ENCODE data around the gene CEP112. TPM values are rescaled to one million over a fixed set of nuclear protein-coding genes. Genes with fewer than 3 reads are reported as not detected.

CEP112 gene
- total RNA-seq, 4 donors from 2014 or later, result 0.53 to 41.3 (median 5.7) TPM

DNA sequence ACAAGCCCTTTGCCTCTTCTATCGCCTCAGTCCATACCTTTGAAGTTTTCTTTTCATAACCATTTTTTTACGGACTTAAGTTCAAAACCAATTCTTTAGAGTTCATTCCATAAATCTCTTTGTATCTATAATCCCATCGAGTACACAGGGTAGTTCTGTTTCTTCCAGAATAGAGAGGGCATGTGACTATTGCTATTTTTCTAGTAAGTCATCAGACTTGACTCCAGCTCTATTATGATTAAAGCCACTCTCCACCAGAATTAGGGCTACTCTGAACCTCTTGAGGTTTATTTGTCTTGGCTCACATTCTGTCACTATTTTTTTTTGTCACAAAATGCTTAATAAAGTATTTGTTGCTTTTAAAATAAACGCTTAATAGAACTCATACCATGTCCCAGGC lies 438.6 kb downstream of the CEP112 start:
- no peak for TF ChIP-seq POLR2A (IDR thresholded peaks at IDR 0.05)
- TF ChIP-seq, protein P1, sequence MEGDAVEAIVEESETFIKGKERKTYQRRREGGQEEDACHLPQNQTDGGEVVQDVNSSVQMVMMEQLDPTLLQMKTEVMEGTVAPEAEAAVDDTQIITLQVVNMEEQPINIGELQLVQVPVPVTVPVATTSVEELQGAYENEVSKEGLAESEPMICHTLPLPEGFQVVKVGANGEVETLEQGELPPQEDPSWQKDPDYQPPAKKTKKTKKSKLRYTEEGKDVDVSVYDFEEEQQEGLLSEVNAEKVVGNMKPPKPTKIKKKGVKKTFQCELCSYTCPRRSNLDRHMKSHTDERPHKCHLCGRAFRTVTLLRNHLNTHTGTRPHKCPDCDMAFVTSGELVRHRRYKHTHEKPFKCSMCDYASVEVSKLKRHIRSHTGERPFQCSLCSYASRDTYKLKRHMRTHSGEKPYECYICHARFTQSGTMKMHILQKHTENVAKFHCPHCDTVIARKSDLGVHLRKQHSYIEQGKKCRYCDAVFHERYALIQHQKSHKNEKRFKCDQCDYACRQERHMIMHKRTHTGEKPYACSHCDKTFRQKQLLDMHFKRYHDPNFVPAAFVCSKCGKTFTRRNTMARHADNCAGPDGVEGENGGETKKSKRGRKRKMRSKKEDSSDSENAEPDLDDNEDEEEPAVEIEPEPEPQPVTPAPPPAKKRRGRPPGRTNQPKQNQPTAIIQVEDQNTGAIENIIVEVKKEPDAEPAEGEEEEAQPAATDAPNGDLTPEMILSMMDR (IDR thresholded peaks at IDR 0.05), result no peak

DNA sequence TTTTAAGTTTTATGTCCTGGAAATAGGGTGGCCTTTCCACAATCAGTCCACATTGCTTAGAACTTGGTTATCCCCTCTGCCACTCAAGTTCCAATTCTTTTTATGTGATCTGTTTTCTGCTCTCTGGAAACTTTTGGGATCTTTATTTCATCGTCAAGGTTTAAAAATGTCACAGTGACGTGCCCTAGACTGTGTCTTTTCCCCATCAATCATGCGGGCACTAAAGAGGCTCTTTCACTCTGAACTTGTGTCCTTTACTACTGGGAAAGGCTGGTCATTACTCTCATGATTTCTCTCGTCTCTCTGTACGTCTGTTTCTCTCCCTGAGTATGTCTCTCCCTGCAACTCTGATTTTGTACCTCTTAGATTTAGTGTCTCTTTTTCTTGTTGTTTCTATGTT lies 440.7 kb downstream of the CEP112 start:
- TF ChIP-seq POLR2A (IDR thresholded peaks at IDR 0.05), result no peak
- TF ChIP-seq, protein P1 (IDR thresholded peaks at IDR 0.05), result no peak
- Histone ChIP-seq H3K36me3 (no peaks in the 10 kb centered on the region), H3K27ac (no peak overlapping the region), H3K27me3 (no peaks in the 10 kb centered on the region), H3K4me3 (no peak overlapping the region), H3K4me1 (peaks cover 0 to 8% (median 0%) of the 10 kb centered on the region in 4 donors), H3K9me3 (no peaks in the 10 kb centered on the region)
- no peak for DNase-seq

More for the DNA sequence above, 438.6 kb downstream of the CEP112 start:
- peaks cover 0 to 8% (median 0%) of the 10 kb centered on the region in 4 donors for H3K4me1 ChIP-seq
- no peaks in the 10 kb centered on the region for H3K9me3 ChIP-seq
- H3K27ac ChIP-seq, result no peak overlapping the region
- no peaks in the 10 kb centered on the region for H3K27me3 ChIP-seq
- no peak overlapping the region for H3K4me3 ChIP-seq
- no peak for DNase-seq
- H3K36me3 ChIP-seq, result no peaks in the 10 kb centered on the region

DNA sequence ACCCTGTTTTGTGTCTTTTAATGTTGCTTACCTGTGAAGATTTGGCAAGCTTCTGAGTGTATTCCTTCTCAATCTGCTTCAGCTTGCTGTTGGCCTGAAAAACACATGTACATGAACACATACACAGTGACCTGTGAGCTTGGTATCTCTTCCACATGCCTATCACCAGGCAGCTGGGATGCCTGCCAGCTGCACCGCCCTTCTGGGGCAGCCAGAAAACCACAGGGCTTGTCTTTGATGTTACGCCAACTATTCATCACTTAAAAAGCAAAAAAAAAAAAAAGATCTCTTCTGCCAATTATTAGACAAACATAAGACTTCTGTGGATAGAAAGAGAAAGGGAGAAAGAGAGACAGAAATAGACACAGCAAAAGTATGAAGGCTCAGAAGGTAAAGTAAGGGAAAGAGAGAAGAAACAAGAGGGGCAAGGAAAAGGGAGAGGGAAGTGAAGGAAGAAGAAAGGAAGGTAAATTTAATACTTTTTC lies 441.3 kb downstream of the CEP112 start:
- Histone ChIP-seq H3K4me3 (no peak overlapping the region), H3K36me3 (no peaks in the 10 kb centered on the region), H3K9me3 (no peaks in the 10 kb centered on the region), H3K27ac (no peak overlapping the region), H3K4me1 (peaks cover 0 to 8% (median 0%) of the 10 kb centered on the region in 4 donors), H3K27me3 (no peaks in the 10 kb centered on the region)
- TF ChIP-seq, protein P1 (IDR thresholded peaks at IDR 0.05), result no peak
- TF ChIP-seq POLR2A (IDR thresholded peaks at IDR 0.05), result no peak
- DNase-seq, result peak in 2 of 3 donors; percentile 77 to 78

DNA sequence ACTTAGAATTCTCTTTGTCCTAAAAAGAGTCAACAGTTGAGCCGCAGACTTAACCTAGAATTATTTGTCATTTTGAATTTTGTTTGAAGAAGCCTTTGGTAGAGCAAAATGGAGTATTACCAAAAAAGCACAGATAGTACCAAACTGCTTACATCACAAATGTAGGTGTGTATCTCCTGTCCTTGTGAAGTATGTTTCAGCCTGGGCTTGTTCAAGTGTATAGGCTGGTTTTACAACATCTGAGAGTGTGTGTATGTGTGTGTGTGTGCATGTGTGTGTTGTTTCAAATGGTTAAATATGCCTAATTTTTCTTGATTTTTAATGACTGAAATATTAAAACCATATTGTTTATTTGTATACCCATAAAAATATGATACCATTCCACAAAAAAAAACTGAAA lies 441.8 kb downstream of the CEP112 start:
- Histone ChIP-seq H3K27ac (no peak overlapping the region), H3K4me3 (no peak overlapping the region), H3K27me3 (no peaks in the 10 kb centered on the region), H3K9me3 (no peaks in the 10 kb centered on the region), H3K36me3 (no peaks in the 10 kb centered on the region), H3K4me1 (peaks cover 0 to 8% (median 0%) of the 10 kb centered on the region in 4 donors)
- no peak for TF ChIP-seq POLR2A (IDR thresholded peaks at IDR 0.05)
- TF ChIP-seq, protein P1 (IDR thresholded peaks at IDR 0.05), result no peak
- DNase-seq, result no peak

DNA sequence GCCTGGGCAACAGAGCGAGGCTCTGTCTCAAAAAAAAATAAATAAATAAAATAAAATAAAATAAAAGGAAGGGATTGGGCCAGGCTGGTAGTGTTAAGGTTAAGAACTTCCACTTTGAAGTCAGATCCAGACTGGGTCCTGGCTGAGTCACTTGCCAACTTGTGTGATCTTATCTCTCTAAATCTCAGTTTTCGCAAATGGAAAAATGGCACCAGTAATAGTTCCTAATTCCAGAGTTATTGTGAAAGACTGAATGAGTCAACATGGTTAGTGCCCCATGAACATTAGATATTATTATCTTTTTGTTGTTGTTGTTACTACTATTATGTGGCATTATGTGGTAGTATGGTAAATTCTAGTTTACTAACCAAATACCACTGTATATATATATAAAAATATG lies 442.5 kb downstream of the CEP112 start:
- Histone ChIP-seq H3K4me3 (no peak overlapping the region), H3K4me1 (peaks cover 0 to 8% (median 0%) of the 10 kb centered on the region in 4 donors), H3K27ac (no peak overlapping the region), H3K36me3 (no peaks in the 10 kb centered on the region), H3K9me3 (no peaks in the 10 kb centered on the region), H3K27me3 (no peaks in the 10 kb centered on the region)
- DNase-seq, result no peak
- TF ChIP-seq POLR2A (IDR thresholded peaks at IDR 0.05), result no peak
- TF ChIP-seq, protein P1 (IDR thresholded peaks at IDR 0.05), result no peak

DNA sequence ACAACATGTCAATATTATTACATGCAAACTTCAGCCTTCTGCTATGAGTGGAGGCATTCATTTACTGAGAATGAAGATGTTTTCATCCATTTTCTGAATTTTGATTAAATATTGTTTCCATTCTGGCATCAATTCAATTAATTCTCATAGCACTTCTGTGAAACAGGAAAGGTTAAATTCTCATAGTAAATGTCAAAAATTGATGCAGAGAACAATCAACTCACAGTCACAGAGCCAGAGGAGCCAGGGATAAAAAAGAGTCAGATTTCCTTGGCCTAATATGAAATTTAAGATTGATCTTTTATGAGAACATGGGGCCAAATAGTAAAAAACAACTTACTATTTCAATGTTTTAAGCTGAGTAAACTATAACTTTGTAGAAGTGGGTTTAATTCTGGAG lies 446.7 kb downstream of the CEP112 start:
- Histone ChIP-seq H3K4me1 (no peaks in the 10 kb centered on the region), H3K36me3 (no peaks in the 10 kb centered on the region), H3K9me3 (no peaks in the 10 kb centered on the region), H3K27me3 (no peaks in the 10 kb centered on the region), H3K27ac (no peak overlapping the region), H3K4me3 (no peak overlapping the region)
- TF ChIP-seq POLR2A (IDR thresholded peaks at IDR 0.05), result no peak
- TF ChIP-seq, protein P1 (IDR thresholded peaks at IDR 0.05), result no peak
- no peak for DNase-seq
